ENCODE data around the gene RHOXF1.
"Not testable (repeated sequence)": the region's sequence is repeated elsewhere in the genome, so short reads cannot be mapped to it uniquely, and the experiment has no call there.

Gene RHOXF1

GRCh38 chrX:120115438-120115963 is at the start of gene RHOXF1:
Gene RHOXF1 (minus strand): TSS chrX:120115913. CDS start chrX:120115862, 51 bp downstream.
- no peak for DNase-seq

GRCh38 chrX:120159086-120159485 is 43.4 kb upstream of the RHOXF1 start:
- DNase-seq: not testable (repeated sequence)

GRCh38 chrX:120158313-120158712 is 42.6 kb upstream of the RHOXF1 start, which contains the start of gene RHOXF2:
Gene RHOXF2 (plus strand): TSS chrX:120158613. CDS start chrX:120158751, 138 bp downstream.
- not testable (repeated sequence) for DNase-seq

GRCh38 chrX:120150109-120150744 is 34.5 kb upstream of the RHOXF1 start:
- not testable (repeated sequence) for DNase-seq

GRCh38 chrX:120147537-120147936 is 31.8 kb upstream of the RHOXF1 start:
- no peak for DNase-seq

- not testable (repeated sequence) for DNase-seq
Measured at GRCh38 chrX:120146323-120146722, 30.6 kb upstream of the RHOXF1 start.

- DNase-seq: no peak
Measured at GRCh38 chrX:120145295-120145925, 29.7 kb upstream of the RHOXF1 start.

GRCh38 chrX:120144178-120144844 is 28.6 kb upstream of the RHOXF1 start:
- DNase-seq: no peak

GRCh38 chrX:120140293-120140981 is 24.7 kb upstream of the RHOXF1 start:
- no peak for DNase-seq

GRCh38 chrX:120137439-120137838 is 21.7 kb upstream of the RHOXF1 start:
- no peak for DNase-seq

GRCh38 chrX:120136840-120137239 is 21.1 kb upstream of the RHOXF1 start:
- no peak for DNase-seq

- no peak for DNase-seq
Measured at GRCh38 chrX:120136128-120136527, 20.4 kb upstream of the RHOXF1 start.

- DNase-seq: not testable (repeated sequence)
Measured at GRCh38 chrX:120128306-120128846, 12.7 kb upstream of the RHOXF1 start.

- DNase-seq: no peak
Measured at GRCh38 chrX:120125444-120125843, 9.7 kb upstream of the RHOXF1 start.

GRCh38 chrX:120120223-120120622 is 4.5 kb upstream of the RHOXF1 start:
- DNase-seq: no peak

- no peak for DNase-seq
Measured at GRCh38 chrX:120111611-120112010, 4.1 kb downstream of the RHOXF1 start.

- no peak for DNase-seq
Measured at GRCh38 chrX:120109378-120109777, 6.3 kb downstream of the RHOXF1 start.

- not testable (repeated sequence) for DNase-seq
Measured at GRCh38 chrX:120104707-120105106, 11.0 kb downstream of the RHOXF1 start.

GRCh38 chrX:120101057-120101456 is 14.7 kb downstream of the RHOXF1 start:
- not testable (repeated sequence) for DNase-seq

GRCh38 chrX:120090208-120090607 is 25.5 kb downstream of the RHOXF1 start:
- DNase-seq: no peak

GRCh38 chrX:120087289-120088017 is 28.3 kb downstream of the RHOXF1 start:
- DNase-seq: no peak

Data from activated CD4-positive, alpha-beta T cell treated with anti-CD3 and anti-CD28 coated beads, Interleukin-2, Interleukin-6, amounts not matched to agents 100 ng/mL and 50 ng/mL, durations not matched to agents 16 hours and 8 hours (primary cell).